HepG2 (cell line): ENCODE measurements around the gene SPG7. TPM values are rescaled to one million over a fixed set of nuclear protein-coding genes. Genes with fewer than 3 reads are reported as not detected.
A peak's percentile ranks its signal among the peaks of the same experiment; 100 is the strongest.

Experiments
- ATAC-seq: fragments of 200-7000 bp; cut with Tn5 transposase; 3 replicates; pipeline ENCODE4 v1.9.1; 2020; ENCODE audit warnings: mild to moderate bottlenecking, moderate library complexity
- BruUV-seq: library from RNA; stranded (reverse); fragments of 400-500 nt; replicated peaks from 2 replicates; lab custom pipeline; 2021; lab: Mats Ljungman, UMichigan
- CTCF ChIA-PET: fragments of 300-600 bp; formaldehyde crosslinking; extraction: SDS; loops from one replicate; lab custom pipeline; 2021; ENCODE audit warnings: low total read pairs, inconsistent platforms, low intra/inter-chr PET ratio; lab: Yijun Ruan, JAX
- POLR2A ChIA-PET: fragments of 350-600 bp; sonication (Branson Sonifier 250); formaldehyde crosslinking; loops from one replicate; lab custom pipeline; 2020; ENCODE audit warnings: antibody characterized with exemption, inconsistent platforms; lab: Yijun Ruan, JAX
- DNase-seq: peaks from one replicate; pipeline ENCODE4 v3.0.0-alpha.2; 2015; ENCODE audit warnings: low spot score
- FAIRE-seq: peaks from 3 replicates; lab custom pipeline; 2011; peaks lifted over from hg19 to GRCh38; lab: Jason Lieb, UNC
- H2AFZ ChIP-seq: one replicate; pipeline ENCODE4 v1.6.1; 2011; ENCODE audit warnings: low read length, inconsistent platforms
- H3K27ac ChIP-seq: fragments of 300-600 bp; 3 replicates; pipeline ENCODE4 v1.8.0; 2011; ENCODE audit warnings: mixed run types, mild to moderate bottlenecking, mixed read lengths, low read length, inconsistent platforms; ENCODE audit not compliant: insufficient read depth; ENCODE audit errors: extremely low read length
- H3K27me3 ChIP-seq, 2 experiments: fragments of 200-600 bp in 1 of 2; 2 replicates in 1 of 2; 3 replicates in 1 of 2; pipeline versions ENCODE4 v1.6.0 to v1.8.0; 2011; ENCODE audit warnings: low read length in 2 of 2, mild to moderate bottlenecking in 2 of 2, moderate library complexity in 2 of 2, inconsistent platforms in 1 of 2; ENCODE audit not compliant: insufficient read depth in 2 of 2, control insufficient read depth in 1 of 2
- H3K36me3 ChIP-seq, 2 experiments: fragments of 200-600 bp in 1 of 2; replicated peaks in 1 of 2; 2 replicates in 1 of 2; 3 replicates in 1 of 2; pipeline versions ENCODE4 v1.5.1 to v1.8.0; 2011; ENCODE audit warnings: low read length in 2 of 2, inconsistent platforms in 1 of 2; ENCODE audit not compliant: insufficient read depth in 2 of 2, control insufficient read depth in 1 of 2
- H3K4me1 ChIP-seq: 2 replicates; pipeline ENCODE4 v1.5.1; 2012; ENCODE audit warnings: low read length, inconsistent platforms; ENCODE audit not compliant: insufficient read depth
- H3K4me2 ChIP-seq: 2 replicates; pipeline ENCODE4 v1.6.0; 2011; ENCODE audit warnings: low read depth, low read length, inconsistent platforms
- H3K4me3 ChIP-seq, 3 experiments: fragments of 200-600 bp in 1 of 3; sonication (generic), shearing (Covaris generic) in 1 of 3; replicated peaks in 1 of 3; 2 replicates each; pipeline ENCODE4 v1.5.1; 2011 to 2016; ENCODE audit warnings: low read length in 3 of 3, inconsistent platforms in 2 of 3, low read depth in 2 of 3, mild to moderate bottlenecking in 2 of 3, control low read depth in 1 of 3, mixed read lengths in 1 of 3; ENCODE audit not compliant: insufficient read depth in 1 of 3
- H3K79me2 ChIP-seq: one replicate; pipeline ENCODE4 v1.6.1; 2011; ENCODE audit warnings: low read length, inconsistent platforms; ENCODE audit not compliant: insufficient read depth
- H3K9ac ChIP-seq: 2 replicates; pipeline ENCODE4 v1.6.0; 2011; ENCODE audit warnings: mild to moderate bottlenecking, low read depth, low read length, inconsistent platforms; ENCODE audit not compliant: insufficient read depth
- H3K9me3 ChIP-seq: 2 replicates; pipeline ENCODE4 v1.5.1; 2012; ENCODE audit warnings: mild to moderate bottlenecking, low read length
- H4K20me1 ChIP-seq: 2 replicates; pipeline ENCODE4 v1.6.0; 2011; ENCODE audit warnings: inconsistent platforms, mild to moderate bottlenecking, low read length, moderate library complexity; ENCODE audit not compliant: insufficient read depth
- AGO2 ChIP-seq: fragments of 200-400 bp; formaldehyde crosslinking; optimal IDR thresholded peaks from 2 replicates; pipeline ENCODE3; 2017; ENCODE audit warnings: mild to moderate bottlenecking, low read depth, low read length, moderate library complexity
- FOXK1 ChIP-seq: sonication (generic); formaldehyde crosslinking; IDR thresholded peaks from 2 replicates; pipeline ENCODE4 v1.4.0; 2020; ENCODE audit warnings: low read depth, missing genetic modification reagents, borderline replicate concordance
- RNF2 ChIP-seq: fragments of 450-650 bp; conservative IDR thresholded peaks from 2 replicates; pipeline ENCODE4 v1.6.1; 2016; ENCODE audit warnings: low read depth
- SOX6 ChIP-seq, 2 experiments: fragments of 450-650 bp in 1 of 2; sonication (generic) in 1 of 2; formaldehyde crosslinking in 1 of 2; IDR thresholded peaks; 2 replicates each; pipeline versions ENCODE4 v1.4.0 to v1.6.1; 2017 to 2020; ENCODE audit warnings: antibody characterized with exemption in 1 of 2, mild to moderate bottlenecking in 1 of 2, missing genetic modification reagents in 1 of 2
- TEAD2 ChIP-seq: sonication (generic); formaldehyde crosslinking; IDR thresholded peaks from 2 replicates; pipeline ENCODE4 v1.9.0; 2021; ENCODE audit warnings: missing genetic modification reagents
- TEAD3 ChIP-seq: optimal IDR thresholded peaks from 2 replicates; pipeline ENCODE3; 2016; ENCODE audit warnings: borderline replicate concordance
- ZNF629 ChIP-seq: sonication (generic); formaldehyde crosslinking; conservative IDR thresholded peaks from 2 replicates; pipeline ENCODE4 v1.5.0; 2020; ENCODE audit warnings: missing genetic modification reagents
- ZNF720 ChIP-seq: sonication (generic); formaldehyde crosslinking; IDR thresholded peaks from 2 replicates; pipeline ENCODE4 v1.4.0; 2020; ENCODE audit warnings: missing genetic modification reagents
- ZSCAN31 ChIP-seq: sonication (generic); formaldehyde crosslinking; IDR thresholded peaks from 2 replicates; pipeline ENCODE4 v1.5.0; 2020; ENCODE audit warnings: low read depth, mild to moderate bottlenecking, missing genetic modification reagents
- WGBS: methylation state at CpG from one replicate; pipeline ENCODE4 v1.1.6; 2017; ENCODE audit warnings: low lambda C conversion rate; 5-methylcytosine and 5-hydroxymethylcytosine counted together
- in situ Hi-C: cut with HindIII; loops from 2 replicates; pipeline ENCODE4 v1.10.0; 2017; ENCODE audit warnings: low pct_unique_long_range_greater_than_20kb; ENCODE audit not compliant: extremely low pct_ligation_motif_present
- intact Hi-C: fragments of 100-400 bp; cut with micrococcal nuclease; formaldehyde crosslinking; loops from one replicate; pipeline ENCODE4 v1.10.0; 2022; ENCODE audit not compliant: unreplicated experiment
- polyA plus RNA-seq, 8 experiments: library from polyadenylated mRNA; depleted of rRNA in 3 of 8; stranded (reverse) in 7 of 8; unstranded in 1 of 8; fragments of >200 nt; fragmentation: Illumina TruSeq in 4 of 8; extraction: Trizol in 4 of 8; gene quantifications; 2 replicates each; pipeline versions ENCODE4 v1.2.1 to v1.2.3, GENCODE V29; 2011 to 2016; ENCODE audit warnings: low read depth in 4 of 8, missing spikeins in 1 of 8, mixed read lengths in 1 of 8; ENCODE audit not compliant: insufficient read depth in 1 of 8
- total RNA-seq, 5 experiments: library from RNA; depleted of rRNA; stranded (reverse); fragments of >200 nt; fragmentation: Illumina TruSeq; extraction: Trizol; gene quantifications; 2 replicates each; pipeline ENCODE4 v1.2.3, GENCODE V29; 2016; ENCODE audit warnings: low read depth in 1 of 5

SPG7 gene
- total and polyA plus RNA-seq, 2 of the 13 experiments (the other 11 are each of a cell fraction or from before 2014, with no cell fraction given) = 66.0 to 136 TPM

DNA sequence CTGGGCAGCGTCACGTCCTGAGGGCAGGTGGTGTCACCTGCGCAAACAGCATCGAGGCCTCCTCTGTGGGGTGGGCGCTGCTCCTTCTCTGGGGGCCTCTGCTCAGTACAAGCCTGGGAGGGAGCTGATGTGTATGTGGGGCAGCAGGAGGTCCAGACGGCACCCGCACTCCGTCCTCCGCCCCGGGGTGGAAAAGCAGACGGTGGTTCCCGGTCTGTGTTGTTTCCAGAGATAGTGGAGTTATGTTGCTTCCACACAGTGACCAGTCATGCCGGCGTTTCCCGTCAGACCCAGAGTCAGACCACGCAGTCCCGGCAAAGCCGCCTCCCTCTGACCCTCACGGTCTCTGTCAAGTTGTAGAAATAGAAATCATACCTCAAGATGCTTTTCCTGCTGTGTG is 38.6 kb downstream of the SPG7 start:
- Histone ChIP-seq H3K9me3 (no peaks in the 10 kb centered on the region), H3K27ac (peak overlapping the region; percentile 87), H3K9ac (no peak overlapping the region), H3K4me1 (peaks cover 35% of the 10 kb centered on the region), H2AFZ (no peak overlapping the region), H4K20me1 (peaks cover 5% of the 10 kb centered on the region; the same call in 1 of the 2 replicates), H3K4me3 (no peak overlapping the region), H3K36me3 (peaks cover 20 to 46% of the 10 kb centered on the region in 2 experiments; a peak in 4 of 5 replicates), H3K79me2 (no peaks in the 10 kb centered on the region), H3K27me3 (no peaks in the 10 kb centered on the region), H3K4me2 (no peak overlapping the region)
- no peak for DNase-seq
- WGBS = 93% methylated on average over 17 of the region's 19 CpGs
- no peak for ATAC-seq
- in situ Hi-C loops (no loop called here), intact Hi-C loops (loop anchor here (1.0 kb wide), 1 partner anchor 11 kb away; no protein-coding TSS in a partner anchor)
- FAIRE-seq = no peak
- POLR2A ChIA-PET = no interaction called here
- no TSS peak for BruUV-seq
- CTCF ChIA-PET = no interaction called here
- no peak for TF ChIP-seq ZSCAN31
- TF ChIP-seq AGO2 = peak; percentile 9
- no peak for TF ChIP-seq ZNF629 (CRISPR knock-in tag)
- TF ChIP-seq TEAD2 (CRISPR knock-in tag) = no peak
- TF ChIP-seq FOXK1 (CRISPR knock-in tag) = no peak
- no peak for TF ChIP-seq RNF2
- no peak for TF ChIP-seq TEAD3 (CRISPR knock-in tag)
- no peak for TF ChIP-seq SOX6 (IDR thresholded peaks at IDR 0.05)
- no peak for TF ChIP-seq SOX6 (CRISPR knock-in tag; IDR thresholded peaks at IDR 0.05)

DNA sequence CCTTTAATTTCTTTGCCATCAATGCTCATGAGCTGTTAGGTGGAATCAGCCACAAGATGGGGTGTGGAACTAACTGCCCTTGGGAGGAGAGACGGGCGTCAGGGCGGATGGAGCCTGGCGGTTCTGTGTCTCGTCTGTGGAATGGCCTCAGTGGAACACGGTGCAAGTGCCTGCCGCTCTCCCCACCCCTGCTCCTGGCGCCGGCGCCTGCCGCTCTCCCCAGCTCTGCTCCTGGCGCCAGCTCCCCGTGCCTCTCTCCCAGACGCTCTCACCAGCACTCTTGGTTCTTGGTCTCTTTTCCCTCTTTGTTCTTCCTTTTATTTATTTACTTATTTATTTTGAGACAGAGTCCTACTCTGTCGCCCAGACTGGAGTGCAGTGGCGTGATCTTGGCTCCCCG is 39.1 kb downstream of the SPG7 start:
- Histone ChIP-seq H4K20me1 (peaks cover 5% of the 10 kb centered on the region; the same call in 1 of the 2 replicates), H3K79me2 (no peaks in the 10 kb centered on the region), H3K4me2 (no peak overlapping the region), H3K9me3 (no peaks in the 10 kb centered on the region), H3K4me3 (no peak overlapping the region), H3K9ac (no peak overlapping the region), H3K36me3 (peaks cover 22 to 51% of the 10 kb centered on the region in 2 experiments; a peak in 4 of 5 replicates), H3K4me1 (peaks cover 35% of the 10 kb centered on the region), H2AFZ (no peak overlapping the region), H3K27ac (no peak overlapping the region), H3K27me3 (no peaks in the 10 kb centered on the region)
- no peak for FAIRE-seq
- POLR2A ChIA-PET = no interaction called here
- in situ Hi-C loops = no loop called here
- DNase-seq = no peak
- TF ChIP-seq AGO2 = peak; percentile 34
- no peak for TF ChIP-seq ZNF720
- BruUV-seq = no TSS peak
- intact Hi-C loops = no loop called here
- 98% methylated on average over 17 of the region's 17 CpGs for WGBS
- CTCF ChIA-PET = no interaction called here
- no peak for ATAC-seq
